Left lobe of liver (tissue), 2 donors: Measurements from ENCODE around the gene OBSCN. TPM values are rescaled to one million over a fixed set of nuclear protein-coding genes. Genes with fewer than 3 reads are reported as not detected.
A peak's percentile ranks its signal among the peaks of the same experiment; 100 is the strongest.

Source experiments
- ATAC-seq: fragments of 200-7000 bp; cut with Tn5 transposase; one replicate; pipeline ENCODE4 v1.9.1; 2020; ENCODE audit warnings: mild to moderate bottlenecking, moderate library complexity
- DNase-seq: peaks from one replicate; pipeline ENCODE4 v3.0.0-alpha.2; 2020; ENCODE audit warnings: low spot score
- total RNA-seq: library from RNA; stranded (reverse); gene quantifications from one replicate; pipeline ENCODE4 v1.2.1, GENCODE V29; 2021
- donor health status: DM: no; HTN: no; CAD: no; lungs with moderate emphysema.
- donor health status: DM: no; HTN: yes; CAD: no.

OBSCN gene
- total RNA-seq, 1 donor from 2014 or later: 3.1 TPM

DNA sequence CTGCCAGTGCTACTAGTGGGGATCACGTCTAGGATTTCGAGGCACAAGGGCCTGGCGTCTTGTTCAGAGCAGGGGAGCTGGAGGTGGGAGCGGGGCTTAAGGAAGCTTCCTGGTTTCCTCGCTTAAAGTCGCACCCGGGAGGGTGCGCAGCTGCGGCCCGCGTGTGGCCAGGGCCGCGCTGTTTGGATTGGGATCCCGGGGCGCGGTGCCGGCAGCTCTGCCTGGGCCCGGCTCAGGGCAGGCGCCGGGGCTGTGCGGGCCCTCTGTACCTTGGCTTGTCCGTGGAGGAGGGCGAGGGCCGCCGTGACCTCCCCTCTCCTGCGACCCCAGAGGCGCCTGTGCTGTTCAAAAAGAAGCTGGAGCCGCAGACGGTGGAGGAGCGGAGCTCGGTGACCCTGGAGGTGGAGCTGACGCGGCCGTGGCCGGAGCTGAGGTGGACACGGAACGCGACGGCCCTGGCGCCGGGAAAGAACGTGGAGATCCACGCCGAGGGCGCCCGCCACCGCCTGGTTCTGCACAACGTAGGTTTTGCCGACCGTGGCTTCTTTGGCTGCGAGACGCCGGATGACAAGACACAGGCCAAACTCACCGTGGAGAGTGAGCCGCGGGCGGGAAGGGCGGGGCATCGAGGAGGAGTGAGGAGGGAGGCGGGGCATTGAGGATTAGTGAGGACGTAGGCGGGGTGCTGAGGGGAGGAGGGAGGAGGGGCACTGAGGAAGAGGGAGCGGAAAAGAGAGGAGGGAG lies 67.8 kb downstream of the OBSCN start:
- ATAC-seq (peak; percentile 83), DNase-seq (peak; percentile 64)

DNA sequence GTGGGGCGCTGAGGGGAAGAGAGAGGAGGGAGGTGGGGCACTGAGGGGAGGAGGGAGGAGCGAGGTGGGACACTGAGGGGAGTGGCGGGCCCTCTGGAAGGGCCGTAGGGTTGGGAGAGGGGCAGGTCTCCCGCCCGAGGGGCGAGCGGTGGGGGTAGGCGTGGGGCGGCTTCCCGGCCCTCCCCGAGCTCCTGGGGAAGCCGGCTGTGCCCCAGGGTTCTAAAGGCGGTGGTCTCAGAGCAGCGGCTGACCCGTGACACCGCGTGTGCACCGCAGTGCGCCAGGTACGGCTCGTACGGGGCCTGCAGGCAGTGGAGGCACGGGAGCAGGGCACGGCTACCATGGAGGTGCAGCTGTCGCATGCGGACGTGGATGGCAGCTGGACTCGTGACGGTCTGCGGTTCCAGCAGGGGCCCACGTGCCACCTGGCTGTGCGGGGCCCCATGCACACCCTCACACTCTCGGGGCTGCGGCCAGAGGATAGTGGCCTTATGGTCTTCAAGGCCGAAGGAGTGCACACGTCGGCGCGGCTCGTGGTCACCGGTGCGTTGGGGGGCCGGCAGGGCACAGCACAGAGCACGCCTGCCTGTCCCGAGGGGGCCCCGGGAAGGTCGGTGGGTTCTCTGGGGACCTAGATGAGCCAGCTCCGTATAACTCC lies 68.5 kb downstream of the OBSCN start:
- ATAC-seq: no peak

DNA sequence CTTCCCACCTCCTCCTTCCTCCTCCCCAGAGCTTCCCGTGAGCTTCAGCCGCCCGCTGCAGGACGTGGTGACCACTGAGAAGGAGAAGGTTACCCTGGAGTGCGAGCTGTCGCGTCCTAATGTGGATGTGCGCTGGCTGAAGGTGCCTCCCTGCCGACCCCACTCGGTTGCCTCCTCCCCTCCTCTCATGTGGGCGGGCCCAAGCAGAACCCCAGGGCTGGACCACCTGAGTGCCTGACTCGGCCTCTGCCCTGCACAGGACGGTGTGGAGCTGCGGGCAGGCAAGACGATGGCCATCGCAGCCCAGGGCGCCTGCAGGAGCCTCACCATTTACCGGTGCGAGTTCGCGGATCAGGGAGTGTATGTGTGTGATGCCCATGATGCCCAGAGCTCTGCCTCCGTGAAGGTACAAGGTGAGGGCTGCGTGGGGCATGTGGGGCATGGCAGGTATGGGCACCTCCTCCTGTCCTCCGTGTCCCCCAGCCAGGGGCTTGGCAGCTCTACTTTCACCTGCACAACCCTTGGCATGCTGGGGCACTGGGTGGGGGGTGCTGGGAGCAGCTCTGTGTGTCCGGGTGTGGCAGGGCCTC lies 69.2 kb downstream of the OBSCN start:
- DNase-seq (no peak), ATAC-seq (no peak)

More for the DNA sequence above, 68.5 kb downstream of the OBSCN start:
- peak; percentile 41 for DNase-seq

DNA sequence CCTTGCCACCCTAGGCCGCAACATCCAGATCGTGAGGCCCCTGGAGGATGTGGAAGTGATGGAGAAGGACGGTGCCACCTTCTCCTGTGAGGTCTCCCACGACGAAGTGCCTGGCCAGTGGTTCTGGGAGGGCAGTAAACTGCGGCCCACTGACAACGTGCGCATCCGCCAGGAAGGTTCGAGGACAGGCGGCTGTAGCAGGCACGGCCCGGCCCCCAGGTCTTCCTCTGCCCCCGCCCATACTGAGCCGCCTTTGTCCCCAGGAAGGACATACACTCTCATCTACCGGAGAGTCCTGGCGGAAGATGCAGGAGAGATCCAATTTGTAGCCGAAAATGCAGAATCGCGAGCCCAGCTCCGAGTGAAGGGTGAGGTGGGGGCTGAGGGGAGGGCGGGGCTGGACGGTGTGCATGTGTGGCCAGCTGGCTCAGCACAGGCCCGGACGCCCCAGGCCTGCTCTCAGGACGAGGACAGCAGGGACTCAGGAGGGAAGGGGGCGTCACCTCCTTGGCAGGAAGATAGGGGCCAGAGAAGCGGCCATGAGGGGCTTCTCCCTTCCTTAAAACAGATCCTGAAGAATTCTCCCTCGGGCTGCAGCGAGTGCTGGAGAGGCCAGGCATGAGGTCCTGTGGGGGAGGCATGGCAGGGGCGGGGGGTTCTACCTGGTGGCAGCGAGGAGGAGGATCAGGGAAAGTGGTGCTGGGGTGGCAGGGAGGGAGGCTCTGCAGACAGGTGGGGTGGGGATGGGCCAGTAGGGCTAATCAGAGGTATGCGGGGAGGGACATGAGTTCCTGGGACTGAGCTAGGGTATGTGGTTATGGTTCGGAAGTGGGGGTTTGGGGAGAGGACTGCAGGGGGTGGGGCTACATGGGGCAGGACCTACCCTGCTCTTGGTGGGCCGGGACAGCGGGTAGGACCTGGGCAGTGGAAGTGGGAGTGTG lies 69.9 kb downstream of the OBSCN start:
- ATAC-seq: no peak
- peak; percentile 42 for DNase-seq

DNA sequence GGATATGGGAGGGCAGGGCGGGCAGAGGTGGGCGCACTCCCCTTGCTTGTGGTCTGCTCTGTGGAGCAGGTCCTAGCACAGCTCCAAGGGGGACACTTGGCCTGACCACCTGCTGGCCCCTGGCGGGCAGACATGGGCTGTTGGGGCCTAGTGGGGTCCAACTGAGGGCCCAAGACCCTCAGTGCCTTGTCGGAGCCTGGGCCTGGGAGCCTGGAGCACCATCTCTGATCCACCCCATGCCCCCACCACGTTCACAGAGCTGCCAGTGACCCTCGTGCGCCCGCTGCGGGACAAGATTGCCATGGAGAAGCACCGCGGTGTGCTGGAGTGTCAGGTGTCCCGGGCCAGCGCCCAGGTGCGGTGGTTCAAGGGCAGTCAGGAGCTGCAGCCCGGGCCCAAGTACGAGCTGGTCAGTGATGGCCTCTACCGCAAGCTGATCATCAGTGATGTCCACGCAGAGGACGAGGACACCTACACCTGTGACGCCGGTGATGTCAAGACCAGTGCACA lies 70.6 kb downstream of the OBSCN start:
- ATAC-seq (no peak), DNase-seq (peak; percentile 29)

DNA sequence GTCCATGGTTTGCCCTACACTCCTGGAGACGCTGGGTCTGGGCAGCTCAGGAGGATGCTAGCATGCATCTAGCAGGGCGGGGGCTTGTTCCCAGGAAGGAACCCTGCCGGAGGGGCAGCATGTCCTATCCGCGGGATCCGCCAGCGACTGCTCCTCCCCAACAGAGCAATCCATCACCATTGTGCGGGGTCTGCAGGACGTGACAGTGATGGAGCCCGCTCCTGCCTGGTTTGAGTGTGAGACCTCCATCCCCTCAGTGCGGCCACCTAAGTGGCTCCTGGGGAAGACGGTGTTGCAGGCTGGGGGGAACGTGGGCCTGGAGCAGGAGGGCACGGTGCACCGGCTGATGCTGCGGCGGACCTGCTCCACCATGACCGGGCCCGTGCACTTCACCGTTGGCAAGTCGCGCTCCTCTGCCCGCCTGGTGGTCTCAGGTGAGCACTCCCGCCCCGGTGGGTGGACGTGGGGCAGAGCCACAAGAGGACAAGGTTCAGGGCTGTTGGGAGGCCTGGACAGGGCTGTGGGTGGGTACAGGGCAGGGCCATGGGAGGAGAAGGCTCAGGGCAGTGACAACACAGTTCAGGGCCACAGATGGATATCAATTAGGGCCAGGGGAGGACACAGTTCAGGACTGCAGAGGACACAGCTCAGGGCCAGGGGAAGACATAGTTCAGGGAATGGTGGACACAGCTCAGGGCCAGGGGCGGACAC lies 71.3 kb downstream of the OBSCN start:
- peak; percentile 39 for DNase-seq

DNA sequence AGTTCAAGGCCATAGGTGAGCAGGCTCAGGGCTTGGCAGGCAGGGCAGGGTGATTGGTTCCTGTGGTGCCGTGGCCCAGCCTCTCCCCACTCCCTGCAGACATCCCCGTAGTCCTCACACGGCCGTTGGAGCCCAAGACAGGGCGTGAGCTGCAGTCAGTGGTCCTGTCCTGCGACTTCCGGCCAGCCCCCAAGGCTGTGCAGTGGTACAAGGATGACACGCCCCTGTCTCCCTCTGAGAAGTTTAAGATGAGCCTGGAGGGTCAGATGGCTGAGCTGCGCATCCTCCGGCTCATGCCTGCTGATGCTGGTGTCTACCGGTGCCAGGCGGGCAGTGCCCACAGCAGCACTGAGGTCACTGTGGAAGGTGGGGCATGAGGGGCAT lies 71.9 kb downstream of the OBSCN start:
- ATAC-seq: no peak
- DNase-seq: peak; percentile 35

More for the DNA sequence above, 71.3 kb downstream of the OBSCN start:
- no peak for ATAC-seq

DNA sequence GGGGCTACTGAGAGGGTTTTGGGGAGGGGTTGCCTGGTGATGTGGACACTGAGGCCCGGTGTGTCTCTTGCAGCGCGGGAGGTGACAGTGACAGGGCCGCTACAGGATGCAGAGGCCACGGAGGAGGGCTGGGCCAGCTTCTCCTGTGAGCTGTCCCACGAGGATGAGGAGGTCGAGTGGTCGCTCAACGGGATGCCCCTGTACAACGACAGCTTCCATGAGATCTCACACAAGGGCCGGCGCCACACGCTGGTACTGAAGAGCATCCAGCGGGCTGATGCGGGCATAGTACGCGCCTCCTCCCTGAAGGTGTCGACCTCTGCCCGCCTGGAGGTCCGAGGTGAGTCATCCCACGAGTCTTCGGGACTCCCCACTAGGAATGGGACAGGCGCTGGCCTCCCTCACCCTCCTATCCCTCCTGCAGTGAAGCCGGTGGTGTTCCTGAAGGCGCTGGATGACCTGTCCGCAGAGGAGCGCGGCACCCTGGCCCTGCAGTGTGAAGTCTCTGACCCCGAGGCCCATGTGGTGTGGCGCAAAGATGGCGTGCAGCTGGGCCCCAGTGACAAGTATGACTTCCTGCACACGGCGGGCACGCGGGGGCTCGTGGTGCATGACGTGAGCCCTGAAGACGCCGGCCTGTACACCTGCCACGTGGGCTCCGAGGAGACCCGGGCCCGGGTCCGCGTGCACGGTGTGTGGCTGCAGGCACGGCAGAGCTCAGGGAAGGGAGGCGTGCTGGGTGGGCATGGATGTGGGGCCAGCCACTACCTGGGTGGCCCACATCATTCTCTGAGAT lies 72.5 kb downstream of the OBSCN start:
- ATAC-seq (no peak), DNase-seq (peak; percentile 39)

DNA sequence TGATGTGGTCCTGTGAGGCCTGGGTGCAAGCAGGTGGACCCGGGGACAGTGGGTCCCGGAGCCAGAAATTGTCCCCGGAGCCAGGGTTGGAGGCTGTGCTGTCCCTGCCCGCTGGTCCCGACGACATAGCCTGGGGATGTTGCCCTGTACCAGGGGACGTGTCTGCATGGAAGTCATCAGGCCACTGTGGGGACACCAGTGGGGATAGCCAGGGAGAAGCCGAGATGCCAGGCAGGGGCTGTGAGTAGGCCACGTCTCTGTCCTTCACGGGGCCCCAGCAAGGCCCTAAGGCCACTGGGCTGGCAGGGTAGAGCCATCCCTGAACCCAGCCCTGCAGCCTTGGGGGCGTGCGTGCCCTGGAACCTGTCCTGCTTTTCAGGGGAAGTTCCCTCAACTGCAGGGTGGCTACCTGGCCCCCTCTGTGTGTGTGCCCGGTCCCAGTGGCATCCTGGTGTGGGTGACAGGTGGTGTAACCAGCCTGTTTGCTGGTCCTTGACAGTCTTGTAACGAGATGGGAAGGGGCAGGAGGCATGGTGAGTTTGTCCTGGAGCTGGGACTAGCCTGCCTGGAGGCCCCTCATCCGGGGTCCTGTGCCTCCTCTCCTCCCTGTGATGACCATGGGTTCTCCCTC lies 73.2 kb downstream of the OBSCN start:
- DNase-seq (peak; percentile 30), ATAC-seq (no peak)

DNA sequence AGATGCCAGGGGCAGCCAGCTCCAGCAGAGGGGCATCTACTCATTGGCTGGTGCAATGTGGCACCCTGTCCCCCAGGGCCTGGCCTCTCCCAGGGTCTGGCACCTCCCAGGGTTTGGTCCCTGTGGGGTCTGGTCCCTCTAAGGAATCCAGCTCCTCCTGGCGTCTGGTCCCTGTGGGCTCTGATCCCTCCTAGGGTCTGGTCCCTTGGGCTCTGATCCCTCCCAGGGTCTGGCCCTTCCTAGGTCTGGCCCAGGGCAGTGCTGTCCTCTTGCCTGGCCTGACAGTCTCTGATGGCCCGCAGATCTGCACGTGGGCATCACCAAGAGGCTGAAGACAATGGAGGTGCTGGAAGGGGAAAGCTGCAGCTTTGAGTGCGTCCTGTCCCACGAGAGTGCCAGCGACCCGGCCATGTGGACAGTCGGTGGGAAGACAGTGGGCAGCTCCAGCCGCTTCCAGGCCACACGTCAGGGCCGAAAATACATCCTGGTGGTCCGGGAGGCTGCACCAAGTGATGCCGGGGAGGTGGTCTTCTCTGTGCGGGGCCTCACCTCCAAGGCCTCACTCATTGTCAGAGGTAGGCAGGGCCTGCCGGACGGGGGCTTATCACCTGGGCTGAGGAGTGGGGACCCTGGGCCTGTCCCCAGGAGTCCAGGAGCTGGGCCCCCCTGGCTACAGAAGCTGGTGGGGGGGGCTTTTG lies 73.9 kb downstream of the OBSCN start:
- DNase-seq (peak; percentile 38), ATAC-seq (no peak)

DNA sequence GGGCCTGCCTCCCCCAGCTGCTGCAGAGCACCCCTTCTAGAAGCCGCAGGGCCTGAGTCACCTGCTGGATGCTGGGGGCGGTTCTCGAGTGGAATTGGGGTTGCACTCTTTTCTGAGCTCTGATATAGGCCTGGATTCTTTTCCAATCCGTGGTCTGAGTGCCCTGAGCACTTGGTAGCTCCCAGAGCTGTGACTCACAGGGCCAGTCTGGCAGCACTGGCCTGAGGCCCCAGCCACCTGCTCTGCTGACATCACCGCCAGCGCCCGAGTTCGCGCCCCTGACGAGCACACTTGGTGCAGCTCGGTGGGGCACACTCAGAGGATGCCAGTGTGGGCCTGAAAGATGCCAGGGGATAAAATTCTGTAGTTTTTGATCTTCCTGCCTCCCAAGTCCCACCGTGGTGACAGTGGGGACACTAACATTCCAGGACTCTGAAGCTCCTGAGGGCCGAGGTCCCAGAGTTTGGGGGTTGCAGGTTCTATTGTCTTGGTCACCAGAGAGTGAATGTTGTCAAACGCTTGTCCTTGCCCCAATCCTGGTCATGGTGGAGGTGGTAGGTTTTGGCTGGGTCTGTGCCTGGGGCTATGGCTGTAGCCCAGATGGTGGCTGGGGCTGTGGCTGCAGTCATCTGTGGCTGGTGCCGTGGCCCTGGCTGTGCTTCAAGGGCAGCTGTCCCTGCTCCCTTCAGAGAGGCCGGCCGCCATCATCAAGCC lies 74.6 kb downstream of the OBSCN start:
- no peak for ATAC-seq
- peak; percentile 42 for DNase-seq

DNA sequence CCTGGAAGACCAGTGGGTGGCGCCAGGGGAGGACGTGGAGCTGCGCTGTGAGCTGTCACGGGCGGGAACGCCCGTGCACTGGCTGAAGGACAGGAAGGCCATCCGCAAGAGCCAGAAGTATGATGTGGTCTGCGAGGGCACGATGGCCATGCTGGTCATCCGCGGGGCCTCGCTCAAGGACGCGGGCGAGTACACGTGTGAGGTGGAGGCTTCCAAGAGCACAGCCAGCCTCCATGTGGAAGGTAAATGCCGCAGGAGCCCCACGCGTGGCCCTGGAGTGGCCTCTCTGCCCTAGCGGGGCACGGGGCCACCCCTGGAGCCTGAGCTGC lies 75.2 kb downstream of the OBSCN start:
- no peak for DNase-seq
- no peak for ATAC-seq

DNA sequence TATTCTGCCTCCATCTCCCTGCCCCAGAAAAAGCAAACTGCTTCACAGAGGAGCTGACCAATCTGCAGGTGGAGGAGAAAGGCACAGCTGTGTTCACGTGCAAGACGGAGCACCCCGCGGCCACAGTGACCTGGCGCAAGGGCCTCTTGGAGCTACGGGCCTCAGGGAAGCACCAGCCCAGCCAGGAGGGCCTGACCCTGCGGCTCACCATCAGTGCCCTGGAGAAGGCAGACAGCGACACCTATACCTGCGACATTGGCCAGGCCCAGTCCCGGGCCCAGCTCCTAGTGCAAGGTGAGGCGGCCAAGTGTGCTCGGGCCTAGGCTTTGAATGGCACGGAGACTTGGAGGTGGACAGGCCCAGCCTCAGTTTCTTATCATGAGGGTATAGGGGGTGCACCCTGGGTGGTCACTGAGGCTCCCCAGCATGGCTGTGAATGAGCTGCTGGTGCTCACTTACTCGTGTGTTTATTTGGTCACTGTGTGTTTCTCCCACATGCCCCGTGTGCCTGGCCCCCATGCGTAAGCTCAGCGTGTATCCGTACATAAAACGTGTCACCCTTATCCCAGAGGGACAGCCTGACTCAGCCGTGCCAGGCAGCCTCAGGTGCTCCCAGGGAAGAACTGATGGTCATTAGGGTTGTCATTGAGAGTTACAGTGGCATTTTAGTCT lies 75.8 kb downstream of the OBSCN start:
- ATAC-seq: no peak
- DNase-seq: no peak

DNA sequence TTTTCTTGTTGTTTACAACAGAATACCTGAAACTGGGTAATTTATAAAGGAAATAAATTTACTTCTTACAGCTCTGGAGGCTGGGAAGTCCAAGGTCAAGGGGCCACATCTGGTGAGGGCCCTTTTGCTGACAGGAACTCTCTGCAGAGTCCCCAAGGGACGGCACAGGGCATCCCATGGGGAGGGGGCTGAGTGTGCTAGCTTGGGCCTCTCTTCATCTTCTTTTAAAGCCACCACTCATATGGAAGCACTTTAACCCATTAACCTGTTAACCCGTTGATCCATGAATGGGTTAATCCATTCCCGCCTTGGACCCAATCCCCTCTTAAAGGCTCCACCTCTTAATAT lies 76.3 kb downstream of the OBSCN start:
- DNase-seq (no peak), ATAC-seq (no peak)

DNA sequence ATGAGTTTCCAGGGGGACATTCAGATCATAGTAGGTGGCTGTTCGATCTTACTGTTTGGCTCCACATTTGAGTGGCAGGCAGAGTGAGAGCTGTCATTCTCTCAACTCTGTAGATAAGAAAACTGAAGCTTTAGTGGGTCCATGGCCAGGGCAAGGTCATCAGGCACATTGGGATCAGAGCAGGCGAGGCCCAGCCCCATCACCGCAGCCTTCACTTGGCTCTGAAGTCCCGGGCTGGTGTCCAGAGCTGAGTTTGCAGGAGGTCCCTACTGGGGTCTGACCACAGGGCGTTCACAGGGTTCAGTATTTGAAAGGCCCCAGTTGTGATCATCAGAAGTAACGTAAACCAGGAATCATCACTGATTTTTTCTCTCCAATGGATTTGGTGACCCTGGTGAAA lies 76.7 kb downstream of the OBSCN start:
- DNase-seq: no peak
- no peak for ATAC-seq

DNA sequence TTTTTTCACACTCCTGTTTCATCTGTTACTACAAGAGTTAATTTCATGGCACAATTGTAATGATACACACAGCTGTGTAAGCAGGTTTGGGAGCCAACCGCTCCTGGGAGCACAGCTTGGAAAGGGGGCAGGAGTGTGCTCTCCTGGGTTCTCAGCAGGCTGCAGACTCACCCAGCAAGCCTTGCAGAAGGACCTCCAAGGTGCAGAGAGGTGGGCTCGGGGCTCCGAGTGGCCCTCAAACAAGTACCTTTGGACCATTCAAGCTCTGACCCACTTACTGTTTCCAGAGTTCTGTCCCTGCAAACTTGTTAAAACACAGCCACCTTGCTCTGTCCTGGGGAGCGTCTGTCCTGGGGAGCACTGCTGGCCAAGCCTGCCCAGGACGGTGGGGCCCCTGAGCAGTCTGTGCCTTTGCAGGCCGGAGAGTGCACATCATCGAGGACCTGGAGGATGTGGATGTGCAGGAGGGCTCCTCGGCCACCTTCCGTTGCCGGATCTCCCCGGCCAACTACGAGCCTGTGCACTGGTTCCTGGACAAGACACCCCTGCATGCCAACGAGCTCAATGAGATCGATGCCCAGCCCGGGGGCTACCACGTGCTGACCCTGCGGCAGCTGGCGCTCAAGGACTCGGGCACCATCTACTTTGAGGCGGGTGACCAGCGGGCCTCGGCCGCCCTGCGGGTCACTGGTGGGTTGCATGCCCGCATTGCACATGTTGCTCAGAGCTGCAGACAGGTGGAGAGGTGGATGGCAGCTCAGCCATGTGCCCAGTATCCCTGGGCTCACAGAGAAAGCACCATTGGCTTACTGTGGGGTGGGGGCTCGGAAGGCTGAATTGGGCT lies 78.0 kb downstream of the OBSCN start:
- ATAC-seq (no peak), DNase-seq (no peak)
